Measurements from ENCODE around the gene MIF4GD.
"Not testable (repeated sequence)": the region's sequence is repeated elsewhere in the genome, so short reads cannot be mapped to it uniquely, and the experiment has no call there.

MIF4GD gene

DNA sequence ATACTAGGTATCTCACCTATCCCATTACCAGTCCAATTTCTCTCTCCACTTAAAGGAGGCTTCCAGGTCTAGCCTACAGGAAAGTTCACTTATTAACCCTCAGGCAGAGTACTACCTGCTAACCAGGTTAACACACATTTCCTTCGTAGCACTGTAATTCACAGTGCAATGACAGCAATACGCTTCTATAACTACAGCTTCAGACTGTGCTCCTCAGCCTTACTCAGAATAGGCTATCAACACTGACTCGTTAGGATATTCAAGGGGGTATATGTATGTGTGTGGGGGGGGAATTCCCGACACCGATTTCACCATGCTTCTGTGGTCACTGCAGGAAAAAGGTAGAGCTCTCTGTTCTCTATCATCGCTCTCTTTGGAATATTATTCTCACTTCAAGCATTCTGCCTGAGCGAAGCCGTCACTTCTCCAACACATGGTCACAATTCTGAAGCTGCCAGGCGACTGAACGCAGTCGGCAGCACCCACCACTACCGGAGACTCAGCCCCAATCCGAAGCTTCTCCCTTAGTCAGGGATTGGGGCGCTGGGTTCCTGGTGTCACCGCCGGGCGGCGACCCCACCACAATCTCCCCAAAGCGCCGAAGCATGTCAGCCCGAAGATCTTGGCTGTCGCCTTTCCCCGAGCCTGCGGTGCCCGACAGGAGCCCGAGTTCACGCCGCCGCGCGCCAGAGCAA lies 10.2 kb downstream of the MIF4GD start:
- DNase-seq (ENCODE audit: low spot score) = no peak

DNA sequence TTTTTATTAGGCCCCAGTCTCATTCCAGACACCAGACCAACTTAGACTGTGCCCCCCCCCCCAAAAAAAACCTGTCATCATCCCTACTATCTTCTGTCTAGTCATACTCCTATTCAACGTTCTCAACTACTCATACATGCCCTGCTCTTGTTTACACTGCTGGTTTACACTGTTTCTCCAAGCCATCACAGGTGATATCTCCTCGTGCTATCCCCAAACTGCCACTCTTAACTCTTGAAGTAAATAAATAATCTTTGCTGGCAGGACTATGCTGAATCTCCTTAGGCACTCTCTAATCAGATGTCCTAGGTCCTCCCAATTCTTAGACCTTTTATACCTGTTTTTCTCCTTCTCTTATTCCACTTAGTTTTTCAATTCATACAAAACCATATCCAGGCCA lies 13.8 kb downstream of the MIF4GD start:
- not testable (repeated sequence) for DNase-seq (ENCODE audit: low spot score)

DNA sequence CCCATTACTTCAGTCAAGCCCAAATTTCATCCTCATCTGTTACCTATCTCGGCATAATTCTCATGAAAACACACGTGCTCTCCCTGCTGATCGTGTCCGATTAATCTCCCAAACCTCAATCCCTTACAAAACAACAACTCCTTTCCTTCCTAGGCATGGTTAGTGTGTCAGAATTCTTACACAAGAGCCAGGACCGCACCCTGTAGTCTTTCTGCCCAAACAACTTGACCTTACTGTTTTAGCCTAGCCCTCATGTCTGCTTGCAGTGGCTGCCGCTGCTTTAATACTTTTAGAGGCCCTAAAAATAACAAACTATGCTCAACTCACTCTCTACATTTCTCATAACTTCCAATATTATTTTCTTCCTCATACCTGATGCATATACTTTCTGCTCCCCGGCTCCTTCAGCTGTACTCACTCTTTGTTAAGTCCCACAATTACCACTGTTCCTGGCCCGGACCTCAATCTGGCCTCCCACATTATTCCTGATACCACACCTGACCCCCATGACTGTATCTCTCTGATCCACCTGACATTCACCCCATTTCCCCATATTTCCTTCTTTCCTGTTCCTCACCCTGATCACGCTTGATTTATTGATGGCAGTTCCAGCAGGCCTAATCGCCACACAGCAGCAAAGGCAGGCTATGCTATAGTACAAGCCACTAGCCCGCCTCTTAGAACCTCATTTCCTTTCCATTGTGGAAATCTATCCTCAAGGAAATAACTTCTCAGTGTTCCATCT lies 14.9 kb downstream of the MIF4GD start:
- DNase-seq (ENCODE audit: low spot score) = not testable (repeated sequence)

DNA sequence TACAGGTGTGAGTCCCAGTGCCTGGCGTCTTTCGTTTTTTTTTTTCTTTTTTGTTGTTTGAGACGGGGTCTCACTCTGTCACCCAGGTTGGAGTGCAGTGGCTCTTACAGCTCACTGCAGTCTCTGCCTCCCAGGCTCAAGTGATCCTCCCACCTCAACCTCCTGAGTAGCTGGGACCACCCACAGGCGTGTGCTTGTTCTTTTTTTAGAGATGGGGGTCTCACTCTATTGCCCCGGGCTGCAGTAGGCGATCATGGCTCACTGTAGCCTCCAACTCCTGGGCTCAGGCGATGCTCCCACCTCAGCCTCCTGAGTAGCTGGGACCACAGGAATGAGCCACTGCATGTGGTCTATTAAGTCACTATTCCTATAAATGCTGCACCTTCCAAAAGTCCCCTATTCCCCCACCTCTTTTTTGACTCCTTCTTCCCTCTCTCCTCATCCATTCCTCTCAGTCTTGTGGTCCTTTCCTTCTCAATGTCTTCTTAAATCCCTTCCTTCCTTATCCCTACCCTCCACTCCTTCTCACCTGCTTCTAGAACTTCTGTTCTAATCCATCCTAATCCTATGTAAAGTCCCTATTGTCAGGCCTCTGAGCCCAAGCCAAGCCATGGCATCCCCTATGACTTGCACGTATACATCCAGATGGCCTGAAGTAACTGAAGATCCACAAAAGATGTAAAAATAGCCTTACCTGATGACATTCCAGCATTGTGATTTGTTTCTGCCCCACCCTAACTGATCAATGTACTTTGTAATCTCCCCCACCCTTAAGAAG lies 18.8 kb downstream of the MIF4GD start:
- no peak for DNase-seq (ENCODE audit: low spot score)

DNA sequence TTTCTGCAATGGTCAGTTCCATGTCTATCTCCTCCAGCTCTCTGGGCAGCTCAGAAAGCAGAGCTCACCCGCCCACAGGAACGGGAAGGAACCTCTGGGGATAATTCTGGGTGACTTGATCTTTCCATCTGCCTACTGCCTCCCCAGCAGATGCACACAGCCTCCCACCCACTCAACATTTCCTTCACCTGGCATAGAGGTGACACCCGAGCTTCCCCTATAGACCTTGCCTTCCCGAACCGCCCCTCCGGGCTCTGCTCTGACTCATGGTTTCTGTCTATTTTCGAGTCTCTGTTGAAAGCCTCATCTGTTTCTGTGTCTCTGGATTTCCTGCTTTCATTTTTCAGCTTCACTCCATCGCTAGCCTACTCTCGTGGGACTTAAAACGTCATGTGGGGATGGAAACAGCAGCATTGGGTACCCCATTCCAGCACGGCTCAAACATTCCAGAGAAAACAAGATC lies 21.0 kb downstream of the MIF4GD start:
- no peak for DNase-seq (ENCODE audit: low spot score)

DNA sequence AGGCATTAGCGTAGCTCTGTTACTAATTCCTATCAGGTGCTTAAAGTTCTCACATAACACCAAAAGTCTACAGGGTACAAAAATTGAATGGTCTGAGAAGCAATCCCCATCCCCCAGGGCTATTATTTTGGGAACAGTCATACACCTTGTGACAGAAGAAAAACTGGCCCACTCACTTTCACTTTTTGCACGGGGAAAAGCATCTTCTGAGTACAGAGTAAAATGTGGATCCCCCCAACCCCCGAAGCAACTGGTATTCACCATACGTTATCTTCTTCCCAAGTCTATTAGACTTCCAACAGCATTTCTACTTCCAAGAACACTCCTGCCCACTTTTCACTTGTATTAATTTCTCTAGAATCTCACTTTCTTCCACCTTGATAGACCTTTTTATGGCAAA lies 21.5 kb downstream of the MIF4GD start:
- no peak for DNase-seq (ENCODE audit: low spot score)

DNA sequence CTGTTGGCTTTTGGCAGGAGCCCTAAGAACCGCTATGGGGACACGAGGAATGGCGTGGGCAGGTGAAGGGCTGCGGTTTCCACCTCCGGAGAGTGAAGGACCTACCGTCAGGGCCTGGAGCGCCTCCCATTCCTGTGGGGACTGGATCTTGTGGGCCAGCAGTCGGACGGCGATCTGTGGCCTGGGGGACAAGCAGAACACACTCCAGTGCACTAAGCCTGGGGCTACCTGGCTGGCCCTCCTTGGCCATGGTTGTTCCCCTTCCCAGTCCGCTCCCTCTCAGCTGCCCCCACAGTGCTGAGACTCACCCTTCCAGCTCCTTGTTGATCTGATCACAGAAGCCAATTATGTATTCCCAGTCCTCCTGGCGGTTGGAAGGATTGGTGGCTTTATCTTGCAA lies 24.6 kb downstream of the MIF4GD start:
- no peak for DNase-seq (ENCODE audit: low spot score)

DNA sequence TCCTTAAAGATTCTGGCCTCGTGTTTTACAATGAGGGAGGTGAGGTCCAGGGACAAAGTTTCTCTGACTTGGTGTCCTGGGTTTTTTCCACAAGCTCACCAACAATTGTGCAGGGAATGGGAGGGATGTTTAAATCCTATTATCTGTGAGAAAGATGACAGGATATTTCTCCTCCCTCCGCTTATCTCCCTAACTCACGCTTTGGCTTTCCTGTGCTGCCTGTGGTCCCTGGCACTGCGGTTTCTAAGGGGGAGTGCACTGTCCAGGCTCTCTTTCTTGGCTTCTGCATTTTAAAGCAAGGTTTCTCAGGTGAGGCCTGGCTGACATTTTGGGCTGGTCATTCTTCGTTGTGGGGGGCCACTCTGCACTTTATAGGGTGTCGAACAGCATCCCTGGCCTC lies 26.0 kb downstream of the MIF4GD start:
- DNase-seq (ENCODE audit: low spot score) = no peak

DNA sequence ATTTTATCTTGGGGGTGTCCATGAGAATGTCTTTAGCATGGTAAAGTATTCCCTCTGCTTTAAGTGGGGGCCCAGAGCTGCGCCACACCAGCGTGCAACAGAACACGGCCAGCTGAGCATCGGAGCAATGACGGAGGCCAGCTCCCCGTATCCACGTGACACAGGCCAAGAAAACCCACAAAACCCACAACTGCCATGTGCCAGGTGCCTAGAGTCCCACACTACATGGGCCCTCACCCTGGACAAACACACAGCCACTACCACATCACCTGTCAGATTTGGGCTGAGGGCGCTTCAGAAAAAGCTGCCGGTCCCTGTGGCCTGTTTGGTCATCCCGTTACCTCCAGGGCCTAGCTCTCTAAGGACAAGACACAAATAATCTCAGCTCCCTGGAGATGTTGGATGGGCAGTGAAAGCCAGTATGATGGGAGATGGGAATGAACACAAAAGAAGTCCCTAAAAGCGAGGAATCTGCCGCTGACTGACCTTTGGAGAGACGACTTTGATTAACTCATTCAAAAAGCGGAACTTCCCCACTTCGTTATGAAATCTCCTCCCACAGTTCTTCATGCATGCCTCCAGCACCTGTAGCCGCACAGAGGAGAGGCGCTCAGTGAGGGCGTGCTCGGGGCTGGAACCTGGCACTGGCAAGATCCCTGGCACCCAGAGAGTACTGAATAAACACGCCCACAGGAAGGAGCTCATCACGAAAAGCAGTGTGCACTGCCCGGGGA lies 26.7 kb downstream of the MIF4GD start:
- no peak for DNase-seq (ENCODE audit: low spot score)

DNA sequence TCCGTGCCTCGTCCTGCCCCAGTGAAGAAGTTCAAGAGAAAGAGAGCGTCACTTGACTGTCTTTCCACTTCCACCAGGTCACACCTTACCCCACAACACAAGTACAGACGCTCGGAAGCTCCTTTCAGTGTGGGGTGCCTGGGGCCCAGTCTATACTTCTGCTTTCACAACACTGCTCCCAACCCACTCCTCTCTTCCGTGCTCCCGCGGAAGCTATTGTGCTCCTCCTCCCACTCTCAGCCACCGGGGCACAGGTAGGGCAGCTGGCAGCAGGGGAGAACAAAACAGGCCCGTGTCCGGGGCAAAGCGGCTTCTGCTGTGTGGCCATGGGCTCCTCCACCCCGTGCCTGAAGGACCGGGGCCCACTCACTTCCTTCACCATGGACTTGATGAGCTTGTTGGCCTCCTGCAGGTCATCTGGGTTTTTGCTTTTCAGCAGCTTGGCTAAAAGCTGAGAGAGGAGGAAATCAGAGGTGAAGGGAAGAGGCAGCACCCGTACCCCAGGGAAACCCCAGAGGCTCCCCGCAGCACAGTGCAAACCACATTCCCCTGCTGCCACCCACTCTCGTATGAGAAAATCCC lies 28.5 kb downstream of the MIF4GD start:
- DNase-seq (ENCODE audit: low spot score) = no peak

DNA sequence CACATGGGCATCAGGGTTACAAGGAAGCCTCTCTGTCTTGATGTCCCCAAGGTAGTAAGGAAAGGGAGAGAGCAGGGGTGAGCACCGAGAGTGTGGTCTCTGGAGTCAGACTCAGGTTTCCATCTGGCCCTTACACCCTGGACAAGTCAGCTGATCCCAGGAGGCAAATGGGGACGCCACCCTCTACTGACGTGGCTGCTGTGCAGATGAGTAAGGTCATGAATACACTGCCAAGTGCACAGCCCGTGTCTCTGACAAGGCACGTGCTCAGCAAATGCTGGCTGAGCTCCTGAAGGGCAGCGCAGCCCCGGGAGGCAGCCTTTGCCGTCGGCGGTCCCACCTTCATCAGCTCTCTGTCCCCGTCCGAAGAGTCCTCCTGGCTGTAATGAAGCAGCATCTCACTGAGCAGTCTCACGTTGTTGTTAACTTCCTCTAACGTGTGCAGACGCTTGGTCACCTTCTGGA lies 29.0 kb downstream of the MIF4GD start:
- no peak for DNase-seq (ENCODE audit: low spot score)

DNA sequence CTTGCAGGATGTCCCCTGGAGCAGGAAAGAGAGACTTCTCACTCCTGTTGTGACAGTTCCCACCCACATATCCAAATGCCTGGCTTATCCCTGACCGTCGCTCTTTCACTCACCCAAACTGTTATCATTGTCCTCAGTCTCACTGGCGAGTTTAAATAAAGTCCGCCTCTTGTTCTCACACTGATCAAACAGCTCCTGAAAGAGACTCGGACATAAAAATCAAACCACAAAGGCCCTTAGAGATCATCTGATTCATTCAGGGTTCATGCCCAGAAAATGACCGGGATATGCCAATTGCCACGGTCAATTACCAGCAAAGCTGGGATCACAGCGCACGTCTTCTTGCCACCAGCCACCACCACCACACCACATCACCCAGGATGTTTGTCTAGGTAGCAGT lies 29.5 kb downstream of the MIF4GD start:
- no peak for DNase-seq (ENCODE audit: low spot score)

DNA sequence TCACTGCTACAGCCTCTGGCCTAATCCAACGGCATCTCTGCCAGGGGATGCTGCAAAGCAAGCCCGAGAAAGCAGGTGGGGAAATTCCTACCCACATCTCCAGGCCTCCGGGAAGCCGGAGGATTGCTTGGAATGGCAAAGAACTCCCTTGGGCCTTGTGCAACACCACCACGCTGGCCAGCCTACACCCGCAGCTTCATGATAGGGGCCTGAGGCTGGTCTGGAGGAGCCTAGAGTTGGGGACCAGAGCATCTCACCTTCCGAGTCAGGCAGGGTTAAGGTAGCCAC lies 29.9 kb downstream of the MIF4GD start:
- DNase-seq (ENCODE audit: low spot score) = no peak

DNA sequence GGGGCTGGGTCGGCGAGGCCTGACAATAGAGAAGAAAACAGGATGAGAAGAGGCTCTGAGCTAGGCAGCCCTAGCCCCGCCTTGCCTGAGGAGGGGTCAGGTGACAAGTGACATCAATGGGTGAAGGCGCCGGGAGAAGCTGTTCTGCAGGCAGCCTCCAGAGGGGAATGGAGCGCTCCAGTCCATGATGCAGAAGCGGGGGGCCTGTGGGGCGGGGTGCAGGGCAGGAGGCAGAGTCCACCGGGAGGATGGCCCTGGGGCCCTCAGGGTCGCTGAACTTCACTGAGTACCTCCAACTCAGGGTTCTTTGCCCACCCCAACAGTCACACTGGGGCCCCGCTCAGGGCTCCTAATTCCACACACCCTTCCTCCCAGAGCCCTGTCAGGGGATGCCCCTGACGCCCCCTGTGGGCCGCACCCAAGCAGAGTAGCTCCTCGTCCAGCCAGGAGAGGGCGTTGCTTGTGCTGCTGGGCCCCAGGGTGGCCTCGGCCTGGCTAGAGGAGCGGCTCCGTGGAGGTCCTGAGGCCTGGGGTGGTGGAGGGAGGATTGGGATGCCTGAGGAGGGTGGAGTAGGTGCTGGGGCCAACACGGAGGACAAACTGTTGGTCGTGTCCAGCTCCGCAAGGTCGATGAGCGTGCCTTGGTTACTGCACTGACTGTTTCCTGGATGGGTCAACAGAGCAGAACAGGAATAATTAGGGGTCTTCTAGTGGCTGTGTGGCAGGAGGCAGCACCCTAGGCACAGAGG lies 30.5 kb downstream of the MIF4GD start:
- no peak for DNase-seq (ENCODE audit: low spot score)

DNA sequence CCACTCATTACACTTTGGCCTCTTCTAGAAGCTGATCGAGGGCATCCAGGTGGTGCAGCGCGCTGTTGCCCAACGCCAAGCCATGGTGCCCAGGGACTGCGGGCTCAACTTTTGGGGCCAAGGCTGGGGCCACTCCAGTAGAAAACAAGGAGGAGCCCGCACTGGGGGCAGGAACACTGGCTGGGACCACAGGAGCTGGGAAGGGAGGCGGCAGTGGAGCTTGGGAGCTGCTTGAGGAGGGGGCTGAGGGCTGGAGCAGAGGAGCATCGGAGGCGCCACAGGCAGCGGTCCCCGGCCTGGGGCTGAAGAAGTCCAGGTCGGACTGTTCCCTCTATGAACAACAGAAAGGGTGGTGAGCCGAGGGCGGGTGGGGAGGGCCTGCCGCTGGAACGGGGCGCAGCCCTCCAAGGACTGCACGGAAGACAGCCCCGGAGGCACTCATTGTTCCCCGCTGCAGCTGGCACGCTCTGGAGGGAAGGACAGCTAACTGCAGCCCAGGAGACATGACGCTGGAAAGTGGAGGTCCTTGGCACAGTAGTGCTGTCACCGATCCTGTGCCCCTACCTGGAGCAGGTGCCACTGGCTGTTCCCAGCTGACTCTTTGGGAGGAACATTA lies 31.1 kb downstream of the MIF4GD start:
- no peak for DNase-seq (ENCODE audit: low spot score)

DNA sequence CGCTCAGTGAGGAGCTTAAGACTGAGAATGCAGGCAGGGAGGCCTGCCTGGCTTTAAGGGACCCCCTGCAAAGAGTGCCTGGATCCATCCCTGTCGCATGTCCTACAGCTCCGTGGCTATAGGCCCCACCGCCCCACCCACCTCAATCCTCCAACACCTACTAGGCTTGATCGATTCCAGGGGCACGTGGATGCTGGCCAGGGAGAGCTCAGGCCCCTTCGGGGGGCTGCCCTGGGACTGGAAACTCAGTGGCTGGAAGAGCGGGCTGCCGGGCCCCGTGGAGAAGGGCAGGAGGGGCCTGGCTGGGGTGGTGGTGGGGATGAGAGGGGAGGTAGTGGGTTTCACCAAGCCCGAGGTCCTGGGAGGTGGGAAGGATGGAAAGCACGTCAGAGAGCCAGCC lies 31.8 kb downstream of the MIF4GD start:
- DNase-seq (ENCODE audit: low spot score) = no peak

DNA sequence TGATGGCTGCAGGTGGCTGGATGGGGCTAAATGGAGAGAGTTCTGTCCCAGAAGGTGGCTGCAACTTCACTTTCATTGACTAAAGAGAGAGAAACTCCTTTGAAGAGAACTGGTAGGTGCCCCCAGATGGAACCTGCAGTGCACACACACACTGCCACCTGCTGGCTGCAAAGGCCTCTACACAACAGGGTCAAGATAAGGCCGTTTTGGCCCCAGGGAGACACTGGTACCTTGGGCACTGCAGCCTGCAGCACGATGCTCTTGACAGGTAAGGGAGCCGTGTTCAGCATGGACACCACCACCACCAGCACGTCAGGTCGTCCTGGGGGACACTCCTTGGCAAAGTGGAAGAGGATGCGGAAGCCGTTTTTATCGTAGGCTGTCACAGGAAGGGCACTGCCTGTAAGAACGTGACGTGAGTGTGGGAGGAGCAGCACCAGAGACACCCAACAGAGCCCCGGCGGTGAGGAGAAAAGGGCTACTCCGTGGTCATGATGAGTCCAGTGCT lies 32.3 kb downstream of the MIF4GD start:
- peak; percentile 38 for DNase-seq (ENCODE audit: low spot score)

DNA sequence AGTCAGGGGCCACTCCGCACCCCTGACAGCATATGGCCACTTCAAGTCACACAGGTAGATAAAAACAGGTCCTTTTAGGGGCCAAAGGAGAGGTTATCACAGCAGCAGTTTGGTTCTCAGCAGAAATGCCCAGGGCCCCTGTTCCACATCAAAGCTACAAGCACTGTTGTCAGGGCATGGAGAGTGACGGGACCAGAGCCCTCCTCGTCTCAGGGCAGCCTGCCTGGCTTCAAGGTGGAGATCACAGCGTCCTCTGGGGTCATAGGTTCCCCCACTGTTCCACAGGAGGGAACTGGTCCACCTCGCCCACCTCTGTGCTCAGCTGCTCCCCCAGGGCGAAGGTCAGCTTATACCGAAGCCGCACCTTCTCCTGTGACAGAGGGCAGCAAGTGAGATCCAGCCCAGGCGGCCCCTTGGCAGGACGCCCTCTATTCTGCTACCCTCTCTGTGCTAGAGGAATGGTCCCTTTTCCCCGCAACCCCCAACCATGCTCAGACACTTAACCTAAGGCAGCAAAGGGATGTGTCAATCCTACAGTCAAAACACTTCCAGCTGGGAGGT lies 32.9 kb downstream of the MIF4GD start:
- DNase-seq (ENCODE audit: low spot score) = no peak

DNA sequence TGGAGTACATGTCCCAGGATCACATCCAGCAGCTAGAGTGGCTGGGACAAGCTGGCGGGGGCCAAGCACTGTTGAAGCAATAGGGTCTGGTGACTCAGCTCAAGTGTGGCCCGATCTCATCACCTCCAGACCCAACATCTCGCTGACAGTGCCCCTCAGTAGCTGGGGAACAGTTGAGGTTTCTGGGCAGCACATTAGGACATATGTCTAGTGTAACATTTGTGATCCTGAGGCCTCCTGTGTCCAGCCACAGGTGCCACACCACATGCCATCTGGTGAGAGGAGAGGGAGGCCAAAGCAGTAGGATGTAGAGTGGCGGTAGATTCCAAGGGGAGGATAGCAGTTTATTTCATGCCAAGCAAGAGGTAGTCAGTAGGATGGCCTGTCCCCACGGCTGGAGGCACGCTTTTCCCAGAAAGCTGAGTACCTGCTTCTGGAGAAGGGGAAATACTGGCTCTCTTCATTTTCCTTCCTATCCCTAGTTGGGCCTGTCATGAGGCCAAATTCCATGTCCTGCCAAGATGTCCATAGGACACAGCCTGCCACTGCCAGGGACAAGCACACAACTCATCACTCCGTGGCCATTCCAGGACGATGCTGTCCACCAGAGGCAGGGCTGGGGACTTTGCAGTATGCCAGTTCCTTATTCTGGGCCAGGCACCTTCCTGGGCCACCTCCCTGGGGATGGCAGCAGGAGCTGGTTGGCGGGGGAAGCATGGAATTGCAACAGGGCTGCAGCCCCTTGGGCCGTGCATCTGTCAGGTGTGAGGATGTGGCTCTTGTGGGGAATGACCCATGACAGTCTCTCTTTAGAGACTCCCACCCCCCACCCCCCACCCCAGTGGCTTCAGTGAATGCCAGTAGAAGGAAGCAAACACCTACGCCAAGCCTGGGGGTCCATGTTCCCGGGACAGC lies 33.7 kb downstream of the MIF4GD start:
- DNase-seq (ENCODE audit: low spot score) = no peak
